Heart left ventricle (tissue), 16 donors: ENCODE results near the gene AASS. TPM values are rescaled to one million over a fixed set of nuclear protein-coding genes. Genes with fewer than 3 reads are reported as not detected.

Source experiments
- ATAC-seq, 4 donors: fragments of 200-7000 bp; cut with Tn5 transposase; one replicate each; pipeline ENCODE4 v1.9.1; 2020 to 2022; ENCODE audit warnings: moderate library complexity in 4 of 4, mild to moderate bottlenecking in 3 of 4, moderate number of reproducible peaks in 1 of 4
- DNase-seq, 5 donors: peaks; one replicate each; pipeline ENCODE4 v3.0.0-alpha.2; 2020
- H3K27ac ChIP-seq, 12 donors: fragments of 200-600 bp; sonication (generic) in 4 of 12; one replicate each; pipeline versions ENCODE4 v1.5.0 to v1.8.0; 2016 to 2022; ENCODE audit warnings: mild to moderate bottlenecking in 2 of 12
- H3K27me3 ChIP-seq, 9 donors: fragments of 200-600 bp; sonication (generic) in 2 of 9; one replicate each; pipeline versions ENCODE4 v1.5.1 to v1.8.0; 2016 to 2022; ENCODE audit warnings: mild to moderate bottlenecking in 3 of 9
- H3K36me3 ChIP-seq, 9 donors: fragments of 200-600 bp; sonication (generic) in 2 of 9; one replicate each; pipeline versions ENCODE4 v1.5.0 to v1.8.0; 2018 to 2022; ENCODE audit warnings: mild to moderate bottlenecking in 2 of 9
- H3K4me1 ChIP-seq, 12 donors: fragments of 200-600 bp; sonication (generic) in 4 of 12; one replicate each; pipeline versions ENCODE4 v1.5.0 to v1.8.0; 2016 to 2022; ENCODE audit warnings: mild to moderate bottlenecking in 3 of 12
- H3K4me3 ChIP-seq, 12 donors: fragments of 200-600 bp; sonication (generic) in 4 of 12; one replicate each; pipeline versions ENCODE4 v1.5.0 to v1.8.0; 2017 to 2022; ENCODE audit warnings: mild to moderate bottlenecking in 9 of 12, moderate library complexity in 4 of 12
- H3K9me3 ChIP-seq, 12 donors: fragments of 200-600 bp; sonication (generic) in 4 of 12; one replicate each; pipeline versions ENCODE4 v1.5.0 to v1.8.0; 2016 to 2022; ENCODE audit warnings: mild to moderate bottlenecking in 1 of 12
- POLR2A ChIP-seq, 2 donors: fragments of 450-650 bp; IDR thresholded peaks; one replicate each; pipeline ENCODE4 v1.6.1; 2017; ENCODE audit warnings: antibody characterized with exemption in 2 of 2, mild to moderate bottlenecking in 2 of 2, moderate library complexity in 2 of 2
- WGBS, 4 donors: extraction: QIAGEN DNeasy Blood & Tissue Kit in 2 of 4; methylation state at CpG; one replicate each; pipeline versions ENCODE4 v1.1.5 to v1.1.7; 2013 to 2018; 5-methylcytosine and 5-hydroxymethylcytosine counted together
- intact Hi-C, 10 donors: fragments of 100-400 bp; cut with DNase I; formaldehyde crosslinking; loops; one replicate each; pipeline versions ENCODE4 v1.11.1 to v1.14.2; 2022
- polyA plus RNA-seq, 2 donors: library from polyadenylated mRNA; stranded (reverse); fragments of 200-250 nt; gene quantifications; one replicate each; pipeline ENCODE4 v1.2.3, GENCODE V29; 2013
- total RNA-seq, 9 donors: library from RNA; depleted of rRNA in 2 of 9; stranded (reverse); fragments of >200 nt in 2 of 9; fragmentation: NEBNext Ultra II Directional in 3 of 9; extraction: Animal tissue kit (Norgen Biotek cat#: 25700) in 3 of 9; gene quantifications; one replicate each; pipeline versions ENCODE4 v1.1.0 to v1.2.4, GENCODE V29; 2016 to 2023
- TF ChIP-seq, protein P1 (sequence below), 12 donors: fragments of 200-600 bp; sonication (generic) in 4 of 12; IDR thresholded peaks; one replicate each; pipeline versions ENCODE4 v1.5.0 to v1.8.0; 2018 to 2022; ENCODE audit warnings: antibody characterized with exemption in 12 of 12, mild to moderate bottlenecking in 5 of 12
- donor health status: ischemic (EF 13 %, LVEDD 7.1; RV severe dilation, severe dysfunction).
- donor health status: healthy with polysubstance abuse.
- donor health status: DM: no; HTN: yes; CAD: no.
- donor health status: DM: no; HTN: no; CAD: no.
- donor health status: ischemic (EF 25% LVEDD 6.9; RV normal size, moderate dysfunction).
- donor health status: ischemic (EF 25% LVEDD 5.7; RV mildly dilated, moderate dysfunction).
- donor health status: healthy.
- donor health status: DM: yes; HTN: yes; CAD: no.
- donor health status: ischemic (EF 35%, LVEDD 5.7; RV mildly dilated, moderate dysfunction).
- donor health status: nonischemic (EF 11% LVEDD 7.7; RV severe dilation, severe dysfunction).
- donor health status: DM: yes; HTN: yes; CAD: no.
- donor health status: PGD.
- donor health status: ischemic (EF 29% LVEDD 5.4; RV normal size, mild dysfunction).
- donor health status: nonischemic (EF 23%, LVEDD 6.1; RV moderate dilation, normal function).

The AASS gene
- total and polyA plus RNA-seq, 11 donors: 10.3 to 90.1 (median 32.2) TPM

DNA sequence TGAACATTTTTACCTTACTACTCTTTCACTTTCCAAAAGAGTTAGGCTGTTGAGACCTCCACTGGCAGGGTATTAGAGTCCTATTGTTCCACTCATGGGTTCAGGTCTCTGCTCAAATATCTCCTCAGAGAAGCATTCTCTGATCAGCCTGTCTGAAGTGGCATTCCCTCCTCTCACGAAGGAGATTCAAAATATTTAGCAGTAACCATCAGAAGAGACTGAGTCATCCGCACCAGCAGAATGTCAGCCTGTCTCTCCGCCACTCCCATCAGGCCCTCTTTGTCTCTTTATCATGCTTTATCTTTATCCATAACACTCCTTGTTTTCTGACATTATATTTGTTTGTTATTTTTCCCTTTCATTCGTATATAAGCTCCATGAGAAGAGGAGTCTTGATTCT is 79.1 kb downstream of the AASS start:
- no peak overlapping the region for H3K27ac ChIP-seq

DNA sequence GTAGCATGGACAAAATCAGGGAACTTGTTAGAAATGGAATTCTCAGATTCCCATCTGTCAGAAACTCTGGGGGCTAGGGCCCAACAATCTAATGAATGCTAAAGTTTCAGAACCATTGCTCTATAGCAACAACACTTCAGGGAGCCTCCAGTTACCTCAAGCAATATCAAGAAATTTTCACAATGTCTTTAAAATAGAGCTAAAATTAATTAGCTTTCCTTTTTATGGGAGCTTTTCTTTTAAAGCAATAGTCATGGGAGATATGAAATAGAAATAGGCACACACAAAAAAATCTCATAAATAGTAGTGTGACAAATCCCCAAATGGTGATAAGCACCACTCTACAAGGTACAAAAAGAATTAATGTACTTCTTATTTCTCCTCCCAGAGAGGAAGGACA is 80.9 kb downstream of the AASS start:
- Histone ChIP-seq H3K27me3 (no peaks in the 10 kb centered on the region), H3K4me1 (no peaks in the 10 kb centered on the region), H3K36me3 (no peaks in the 10 kb centered on the region), H3K27ac (no peak overlapping the region), H3K4me3 (no peak overlapping the region), H3K9me3 (no peaks in the 10 kb centered on the region)
- ATAC-seq (no peak), DNase-seq (no peak)
- no peak for TF ChIP-seq POLR2A (IDR thresholded peaks at IDR 0.05)
- TF ChIP-seq, protein P1, sequence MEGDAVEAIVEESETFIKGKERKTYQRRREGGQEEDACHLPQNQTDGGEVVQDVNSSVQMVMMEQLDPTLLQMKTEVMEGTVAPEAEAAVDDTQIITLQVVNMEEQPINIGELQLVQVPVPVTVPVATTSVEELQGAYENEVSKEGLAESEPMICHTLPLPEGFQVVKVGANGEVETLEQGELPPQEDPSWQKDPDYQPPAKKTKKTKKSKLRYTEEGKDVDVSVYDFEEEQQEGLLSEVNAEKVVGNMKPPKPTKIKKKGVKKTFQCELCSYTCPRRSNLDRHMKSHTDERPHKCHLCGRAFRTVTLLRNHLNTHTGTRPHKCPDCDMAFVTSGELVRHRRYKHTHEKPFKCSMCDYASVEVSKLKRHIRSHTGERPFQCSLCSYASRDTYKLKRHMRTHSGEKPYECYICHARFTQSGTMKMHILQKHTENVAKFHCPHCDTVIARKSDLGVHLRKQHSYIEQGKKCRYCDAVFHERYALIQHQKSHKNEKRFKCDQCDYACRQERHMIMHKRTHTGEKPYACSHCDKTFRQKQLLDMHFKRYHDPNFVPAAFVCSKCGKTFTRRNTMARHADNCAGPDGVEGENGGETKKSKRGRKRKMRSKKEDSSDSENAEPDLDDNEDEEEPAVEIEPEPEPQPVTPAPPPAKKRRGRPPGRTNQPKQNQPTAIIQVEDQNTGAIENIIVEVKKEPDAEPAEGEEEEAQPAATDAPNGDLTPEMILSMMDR (IDR thresholded peaks at IDR 0.05): no peak
- intact Hi-C loops: no loop called here

More for the DNA sequence above, 79.1 kb downstream of the AASS start:
- Histone ChIP-seq H3K36me3 (no peaks in the 10 kb centered on the region), H3K4me1 (no peaks in the 10 kb centered on the region), H3K9me3 (no peaks in the 10 kb centered on the region), H3K4me3 (no peak overlapping the region), H3K27me3 (no peaks in the 10 kb centered on the region)
- intact Hi-C loops: no loop called here
- 72 to 81% (median 75%) methylated on average over 4 of the region's 4 CpGs for WGBS, 4 donors
- no peak for DNase-seq
- TF ChIP-seq POLR2A (IDR thresholded peaks at IDR 0.05): no peak
- TF ChIP-seq, protein P1 (IDR thresholded peaks at IDR 0.05): no peak
- ATAC-seq: no peak

DNA sequence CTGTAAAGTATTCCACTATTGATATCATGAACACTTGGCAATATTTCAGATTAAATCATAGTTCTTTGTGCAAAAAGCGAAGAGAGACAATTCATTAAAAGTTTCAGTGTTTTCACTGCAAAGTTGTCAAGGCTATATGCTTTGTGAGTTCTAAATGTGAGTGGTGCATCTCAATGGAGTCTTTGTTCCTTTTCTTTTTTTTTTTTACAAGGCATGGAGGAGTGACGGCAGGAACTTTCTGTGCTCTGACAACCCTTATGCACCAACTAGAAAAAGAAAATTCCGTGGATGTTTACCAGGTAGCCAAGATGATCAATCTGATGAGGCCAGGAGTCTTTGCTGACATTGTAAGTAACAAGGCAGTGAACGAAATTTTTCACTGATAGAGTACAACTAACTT is 84.5 kb downstream of the AASS start:
- H3K36me3 ChIP-seq: no peaks in the 10 kb centered on the region
- TF ChIP-seq, protein P1 (IDR thresholded peaks at IDR 0.05): no peak
- no peak for TF ChIP-seq POLR2A (IDR thresholded peaks at IDR 0.05)
- 70 to 75% (median 74%) methylated on average over 4 of the region's 4 CpGs for WGBS, 4 donors

DNA sequence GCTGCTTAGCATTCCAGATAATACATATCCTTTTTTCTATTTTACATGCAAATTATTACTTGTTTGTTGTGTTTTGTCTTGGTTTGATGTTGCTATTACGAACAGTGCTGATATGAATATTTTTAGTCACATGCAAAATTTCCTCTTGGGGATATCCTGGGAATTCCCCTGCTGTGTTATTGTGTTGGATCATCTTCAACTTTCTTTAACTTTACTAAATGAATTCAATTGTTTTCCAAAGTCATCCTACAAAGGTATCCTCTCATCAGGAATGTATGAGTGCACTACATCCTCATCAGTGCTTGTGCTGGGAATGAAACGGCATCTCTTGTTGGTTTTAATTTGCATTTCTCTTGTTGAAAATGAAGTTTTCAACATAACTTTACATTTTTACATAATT is 87.1 kb downstream of the AASS start:
- TF ChIP-seq, protein P1 (IDR thresholded peaks at IDR 0.05): no peak
- no peak for TF ChIP-seq POLR2A (IDR thresholded peaks at IDR 0.05)
- no peak overlapping the region for H3K27ac ChIP-seq
- H3K27me3 ChIP-seq: no peaks in the 10 kb centered on the region
- no peak for ATAC-seq
- WGBS, 4 donors: 45 to 62% (median 53%) methylated on average over 2 of the region's 2 CpGs
- H3K36me3 ChIP-seq: no peaks in the 10 kb centered on the region
- H3K9me3 ChIP-seq: no peaks in the 10 kb centered on the region
- H3K4me1 ChIP-seq: no peaks in the 10 kb centered on the region
- no peak overlapping the region for H3K4me3 ChIP-seq
- DNase-seq: no peak
- intact Hi-C loops: no loop called here

More for the DNA sequence above, 84.5 kb downstream of the AASS start:
- no peaks in the 10 kb centered on the region for H3K27me3 ChIP-seq
- H3K9me3 ChIP-seq: no peaks in the 10 kb centered on the region
- no peaks in the 10 kb centered on the region for H3K4me1 ChIP-seq
- H3K4me3 ChIP-seq: no peak overlapping the region
- DNase-seq: no peak
- no peak for ATAC-seq
- intact Hi-C loops: no loop called here
- H3K27ac ChIP-seq: no peak overlapping the region
